ENCODE results near the gene NDST4. TPM values are rescaled to one million over a fixed set of nuclear protein-coding genes. Genes with fewer than 3 reads are reported as not detected.

The NDST4 gene
- total RNA-seq (2022; extraction: Qiagen RNA extraction), result 0.06 TPM in 1 of 5 replicates, not detected in the others

GRCh38 chr4:115113506-115114106 lies at the start of gene NDST4:
Gene NDST4 (minus strand): TSS chr4:115113620. CDS start chr4:115077036, 36,584 bp downstream.

Data from A549 treated with dexamethasone at 1 μM for 4 hours (cell line).